K562 (cell line): Measurements from ENCODE around the gene ZNF213. TPM values are rescaled to one million over a fixed set of nuclear protein-coding genes. Genes with fewer than 3 reads are reported as not detected.
A peak's percentile ranks its signal among the peaks of the same experiment; 100 is the strongest.

ENCODE experiments used
- CBX3 ChIP-seq, 2 experiments: IDR thresholded peaks; 1 replicate in 1 of 2; 2 replicates in 1 of 2; pipeline ENCODE4 v1.6.1; 2012; ENCODE audit warnings: inconsistent platforms in 2 of 2, low read length in 2 of 2, borderline replicate concordance in 1 of 2, control low read depth in 1 of 2
- CC2D1A ChIP-seq: fragments of 450-650 bp; IDR thresholded peaks from 2 replicates; pipeline ENCODE4 v1.6.1; 2017; ENCODE audit warnings: mild to moderate bottlenecking
- ETV6 ChIP-seq, 3 experiments: fragments of 150-350 bp in 1 of 3; sonication (generic) in 1 of 3; formaldehyde crosslinking in 1 of 3; IDR thresholded peaks; 2 replicates each; pipeline versions ENCODE4 v1.6.1 to v1.8.0; 2014 to 2022; ENCODE audit warnings: borderline replicate concordance in 2 of 3, low read depth in 2 of 3, antibody characterized with exemption in 1 of 3, low read length in 1 of 3, mild to moderate bottlenecking in 1 of 3, missing genetic modification reagents in 1 of 3
- HDAC3 ChIP-seq: fragments of 450-650 bp; IDR thresholded peaks from 2 replicates; pipeline ENCODE4 v1.6.1; 2018; ENCODE audit warnings: borderline replicate concordance, mild to moderate bottlenecking, moderate library complexity; ENCODE audit not compliant: partially characterized antibody
- HNRNPUL1 ChIP-seq: fragments of 200-400 bp; formaldehyde crosslinking; IDR thresholded peaks from 2 replicates; pipeline ENCODE4 v1.6.1; 2017; ENCODE audit warnings: low read length
- MED1 ChIP-seq: sonication (generic); formaldehyde crosslinking; IDR thresholded peaks from 2 replicates; pipeline ENCODE4 v1.8.1; 2023; ENCODE audit warnings: missing genetic modification reagents, borderline replicate concordance
- MIER1 ChIP-seq: fragments of 450-650 bp; IDR thresholded peaks from 2 replicates; pipeline ENCODE4 v1.6.1; 2016; ENCODE audit warnings: antibody characterized with exemption, mild to moderate bottlenecking, low read depth
- NELFE ChIP-seq: IDR thresholded peaks from 2 replicates; pipeline ENCODE4 v1.6.1; 2011; ENCODE audit warnings: mild to moderate bottlenecking; ENCODE audit not compliant: insufficient read depth, insufficient read length
- RBM25 ChIP-seq: fragments of 200-400 bp; formaldehyde crosslinking; IDR thresholded peaks from 2 replicates; pipeline ENCODE4 v1.6.1; 2018; ENCODE audit warnings: low read length, low read depth, moderate library complexity; ENCODE audit not compliant: severe bottlenecking
- RERE ChIP-seq: sonication (generic); formaldehyde crosslinking; IDR thresholded peaks from 2 replicates; pipeline ENCODE4 v1.8.0; 2023; ENCODE audit warnings: missing genetic modification reagents, mild to moderate bottlenecking, borderline replicate concordance
- SAFB ChIP-seq: fragments of 200-400 bp; formaldehyde crosslinking; IDR thresholded peaks from 2 replicates; pipeline ENCODE4 v1.6.1; 2017; ENCODE audit warnings: low read depth, low read length, borderline replicate concordance
- SIX5 ChIP-seq, 2 experiments: IDR thresholded peaks; 2 replicates each; pipeline ENCODE4 v1.6.1; 2011; ENCODE audit warnings: low read length in 2 of 2, borderline replicate concordance in 1 of 2, low read depth in 1 of 2, mild to moderate bottlenecking in 1 of 2, moderate library complexity in 1 of 2; ENCODE audit not compliant: insufficient read depth in 1 of 2
- SRF ChIP-seq, 2 experiments: fragments of 250-450, 450-650 bp in 1 of 2; sonication (Bioruptor Pico) in 1 of 2; sonication (generic) in 1 of 2; formaldehyde crosslinking; IDR thresholded peaks; 2 replicates each; pipeline versions ENCODE4 v1.5.0 to v1.5.1; 2020 to 2022; ENCODE audit warnings: mild to moderate bottlenecking in 1 of 2, missing genetic modification reagents in 1 of 2
- TBL1XR1 ChIP-seq, 2 experiments: IDR thresholded peaks; 2 replicates each; pipeline ENCODE4 v1.6.1; 2012; ENCODE audit warnings: improper control_type of control experiment in 2 of 2, low read length in 2 of 2, mild to moderate bottlenecking in 1 of 2
- XRCC5 ChIP-seq: fragments of 200-400 bp; formaldehyde crosslinking; IDR thresholded peaks from 2 replicates; pipeline ENCODE4 v1.6.1; 2017; ENCODE audit warnings: low read depth, mild to moderate bottlenecking, low read length
- ZFP36 ChIP-seq: fragments of 150-350 bp; IDR thresholded peaks from 2 replicates; pipeline ENCODE4 v1.6.1; 2018; ENCODE audit warnings: low read length, low read depth; ENCODE audit not compliant: partially characterized antibody
- ZNF133 ChIP-seq: fragments of 250-450 bp; sonication (Bioruptor Pico); IDR thresholded peaks from 2 replicates; pipeline ENCODE4 v1.4.0; 2020; ENCODE audit warnings: mild to moderate bottlenecking
- ZNF354B ChIP-seq: fragments of 250-450 bp; sonication (Bioruptor Pico); IDR thresholded peaks from 2 replicates; pipeline ENCODE4 v1.4.0; 2020
- ZNF586 ChIP-seq: fragments of 450-650 bp; formaldehyde crosslinking; conservative IDR thresholded peaks from 2 replicates; pipeline ENCODE4 v1.4.0; 2020; ENCODE audit warnings: mild to moderate bottlenecking, moderate library complexity
- polyA plus RNA-seq, 8 experiments: library from polyadenylated mRNA; depleted of rRNA in 4 of 8; stranded (reverse) in 5 of 8; unstranded in 3 of 8; fragments of >200 nt; fragmentation: Nextera tagmentation in 2 of 8; fragmentation: Illumina TruSeq in 1 of 8; extraction: Ambion mirVana in 2 of 8; extraction: Trizol in 1 of 8; gene quantifications; 2 replicates each; pipeline versions ENCODE4 v1.2.1 to v1.2.3, GENCODE V29; 2011 to 2014; ENCODE audit warnings: inconsistent platforms in 1 of 8, missing spikeins in 1 of 8
- total RNA-seq, 7 experiments: library from RNA; depleted of rRNA in 6 of 7; stranded (reverse); fragments of >200 nt in 6 of 7; fragmentation: Illumina TruSeq in 2 of 7; extraction: Trizol in 2 of 7; gene quantifications; 2 replicates each; pipeline versions ENCODE4 v1.2.1 to v1.2.3, GENCODE V29; 2011 to 2021; ENCODE audit warnings: low replicate concordance in 1 of 7
- TF ChIP-seq, protein P1 (sequence below): fragments of 450-650 bp; IDR thresholded peaks from one replicate; pipeline ENCODE4 v1.6.1; 2018; ENCODE audit warnings: mild to moderate bottlenecking, moderate library complexity; ENCODE audit not compliant: partially characterized antibody

ZNF213 gene
- total and polyA plus RNA-seq, 9 of the 15 experiments (the other 6 are each of a cell fraction or from before 2014, with no cell fraction given), result 0.49 to 10.0 (median 1.8) TPM

DNA sequence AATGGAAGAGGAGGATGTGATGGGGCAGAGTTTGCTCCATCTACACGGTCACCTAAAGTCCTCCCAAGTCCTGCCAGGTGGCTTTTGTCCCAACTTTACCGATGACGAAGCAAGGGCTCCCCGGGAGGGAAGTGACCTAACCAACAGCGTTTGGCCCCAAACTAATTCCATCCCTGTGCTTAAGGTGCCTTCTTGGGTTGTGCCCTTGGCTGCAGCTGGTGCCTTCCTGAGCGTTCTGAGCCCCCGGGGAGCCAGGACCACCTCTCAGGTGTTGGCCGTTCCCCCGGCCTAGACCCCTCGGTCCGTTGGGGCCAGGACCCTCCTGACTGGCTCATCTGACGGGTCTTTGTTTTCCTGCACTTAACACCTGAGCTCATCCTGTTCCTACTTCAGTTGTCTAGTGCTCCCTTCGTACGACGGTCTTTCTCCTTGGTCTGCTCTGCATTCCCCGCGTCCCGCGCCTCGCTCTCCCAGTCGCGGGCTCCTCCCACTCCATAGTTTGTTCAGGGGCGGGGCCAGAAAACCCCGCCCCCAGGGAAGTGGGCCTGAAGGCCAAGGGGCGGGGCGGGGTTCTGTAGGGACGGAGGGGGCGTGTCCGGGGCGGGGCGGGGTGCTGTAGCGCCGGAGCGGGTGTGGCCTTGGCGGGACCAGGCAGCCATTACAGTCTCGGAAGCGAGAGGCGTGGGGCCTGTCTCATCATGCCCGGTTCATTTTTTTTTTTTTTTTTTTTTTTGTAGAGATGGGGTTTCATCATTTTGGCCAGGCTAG, 34.9 kb upstream of the ZNF213 start (continued):
- TF ChIP-seq MIER1 (no peak), ZNF354B (CRISPR knock-in tag) (no peak), TBL1XR1 (IDR thresholded peaks at IDR 0.05; ENCODE audit: low read length in 2 of 2) (no peak), HDAC3 (no peak), ZNF133 (CRISPR knock-in tag) (no peak), SIX5 (IDR thresholded peaks at IDR 0.05; ENCODE audit: borderline replicate concordance in 1 of 2, insufficient read depth in 1 of 2, low read depth in 1 of 2, low read length in 2 of 2) (no peak), NELFE (no peak), ETV6 (IDR thresholded peaks at IDR 0.05; ENCODE audit: borderline replicate concordance in 1 of 2, low read depth in 2 of 2, low read length in 1 of 2) (no peak), ETV6 (CRISPR knock-in tag; IDR thresholded peaks at IDR 0.05; ENCODE audit: borderline replicate concordance) (0 out of 2 replicates have a peak, but pooled peaks have one; percentile 17), ZFP36 (no peak), HNRNPUL1 (no peak), RERE (CRISPR knock-in tag) (no peak), XRCC5 (no peak), SRF (CRISPR knock-in tag; IDR thresholded peaks at IDR 0.05) (no peak), CC2D1A (no peak), ZNF586 (CRISPR knock-in tag) (no peak), CBX3 (IDR thresholded peaks at IDR 0.05; ENCODE audit: borderline replicate concordance in 1 of 2, low read length in 2 of 2) (no peak), SAFB (no peak), MED1 (no peak), RBM25 (no peak)
- TF ChIP-seq, protein P1, sequence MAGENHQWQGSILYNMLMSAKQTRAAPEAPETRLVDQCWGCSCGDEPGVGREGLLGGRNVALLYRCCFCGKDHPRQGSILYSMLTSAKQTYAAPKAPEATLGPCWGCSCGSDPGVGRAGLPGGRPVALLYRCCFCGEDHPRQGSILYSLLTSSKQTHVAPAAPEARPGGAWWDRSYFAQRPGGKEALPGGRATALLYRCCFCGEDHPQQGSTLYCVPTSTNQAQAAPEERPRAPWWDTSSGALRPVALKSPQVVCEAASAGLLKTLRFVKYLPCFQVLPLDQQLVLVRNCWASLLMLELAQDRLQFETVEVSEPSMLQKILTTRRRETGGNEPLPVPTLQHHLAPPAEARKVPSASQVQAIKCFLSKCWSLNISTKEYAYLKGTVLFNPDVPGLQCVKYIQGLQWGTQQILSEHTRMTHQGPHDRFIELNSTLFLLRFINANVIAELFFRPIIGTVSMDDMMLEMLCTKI, result no peak
